ENCODE data around the gene CPLANE2.
"Not testable (repeated sequence)": the region's sequence is repeated elsewhere in the genome, so short reads cannot be mapped to it uniquely, and the experiment has no call there.

DNA sequence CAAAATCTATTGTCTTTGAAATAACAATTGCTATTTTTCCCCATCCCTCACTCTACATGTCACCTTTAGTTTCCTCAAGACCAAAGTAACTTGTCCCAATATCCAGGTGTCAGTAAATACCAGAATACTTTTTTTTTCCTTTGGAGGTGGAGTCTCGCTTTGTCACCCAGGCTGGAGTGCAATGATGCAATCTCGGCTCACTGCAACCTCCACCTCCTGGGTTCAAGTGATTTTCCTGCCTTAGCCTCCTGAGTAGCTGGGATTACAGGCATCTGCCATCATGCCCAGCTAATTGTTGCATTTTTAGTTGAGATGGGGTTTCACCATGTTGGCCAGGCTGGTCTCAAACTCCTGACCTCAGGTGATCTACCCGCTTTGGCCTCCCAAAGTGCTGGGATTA is 20.6 kb upstream of the CPLANE2 start:
- TF ChIP-seq, protein P1, sequence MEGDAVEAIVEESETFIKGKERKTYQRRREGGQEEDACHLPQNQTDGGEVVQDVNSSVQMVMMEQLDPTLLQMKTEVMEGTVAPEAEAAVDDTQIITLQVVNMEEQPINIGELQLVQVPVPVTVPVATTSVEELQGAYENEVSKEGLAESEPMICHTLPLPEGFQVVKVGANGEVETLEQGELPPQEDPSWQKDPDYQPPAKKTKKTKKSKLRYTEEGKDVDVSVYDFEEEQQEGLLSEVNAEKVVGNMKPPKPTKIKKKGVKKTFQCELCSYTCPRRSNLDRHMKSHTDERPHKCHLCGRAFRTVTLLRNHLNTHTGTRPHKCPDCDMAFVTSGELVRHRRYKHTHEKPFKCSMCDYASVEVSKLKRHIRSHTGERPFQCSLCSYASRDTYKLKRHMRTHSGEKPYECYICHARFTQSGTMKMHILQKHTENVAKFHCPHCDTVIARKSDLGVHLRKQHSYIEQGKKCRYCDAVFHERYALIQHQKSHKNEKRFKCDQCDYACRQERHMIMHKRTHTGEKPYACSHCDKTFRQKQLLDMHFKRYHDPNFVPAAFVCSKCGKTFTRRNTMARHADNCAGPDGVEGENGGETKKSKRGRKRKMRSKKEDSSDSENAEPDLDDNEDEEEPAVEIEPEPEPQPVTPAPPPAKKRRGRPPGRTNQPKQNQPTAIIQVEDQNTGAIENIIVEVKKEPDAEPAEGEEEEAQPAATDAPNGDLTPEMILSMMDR (IDR thresholded peaks at IDR 0.05) = not testable (repeated sequence)
- not testable (repeated sequence) for TF ChIP-seq POLR2A (IDR thresholded peaks at IDR 0.05)
